Amniotic stem cell (primary cell): Measurements from ENCODE around the gene RBBP5.
A peak's percentile ranks its signal among the peaks of the same experiment; 100 is the strongest.
"Not testable (repeated sequence)": the region's sequence is repeated elsewhere in the genome, so short reads cannot be mapped to it uniquely, and the experiment has no call there.

Experiments used
- DNase-seq: peaks from one replicate; lab custom pipeline; 2025; lab: John Stamatoyannopoulos, UW

Gene RBBP5, protein sequence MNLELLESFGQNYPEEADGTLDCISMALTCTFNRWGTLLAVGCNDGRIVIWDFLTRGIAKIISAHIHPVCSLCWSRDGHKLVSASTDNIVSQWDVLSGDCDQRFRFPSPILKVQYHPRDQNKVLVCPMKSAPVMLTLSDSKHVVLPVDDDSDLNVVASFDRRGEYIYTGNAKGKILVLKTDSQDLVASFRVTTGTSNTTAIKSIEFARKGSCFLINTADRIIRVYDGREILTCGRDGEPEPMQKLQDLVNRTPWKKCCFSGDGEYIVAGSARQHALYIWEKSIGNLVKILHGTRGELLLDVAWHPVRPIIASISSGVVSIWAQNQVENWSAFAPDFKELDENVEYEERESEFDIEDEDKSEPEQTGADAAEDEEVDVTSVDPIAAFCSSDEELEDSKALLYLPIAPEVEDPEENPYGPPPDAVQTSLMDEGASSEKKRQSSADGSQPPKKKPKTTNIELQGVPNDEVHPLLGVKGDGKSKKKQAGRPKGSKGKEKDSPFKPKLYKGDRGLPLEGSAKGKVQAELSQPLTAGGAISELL

DNA sequence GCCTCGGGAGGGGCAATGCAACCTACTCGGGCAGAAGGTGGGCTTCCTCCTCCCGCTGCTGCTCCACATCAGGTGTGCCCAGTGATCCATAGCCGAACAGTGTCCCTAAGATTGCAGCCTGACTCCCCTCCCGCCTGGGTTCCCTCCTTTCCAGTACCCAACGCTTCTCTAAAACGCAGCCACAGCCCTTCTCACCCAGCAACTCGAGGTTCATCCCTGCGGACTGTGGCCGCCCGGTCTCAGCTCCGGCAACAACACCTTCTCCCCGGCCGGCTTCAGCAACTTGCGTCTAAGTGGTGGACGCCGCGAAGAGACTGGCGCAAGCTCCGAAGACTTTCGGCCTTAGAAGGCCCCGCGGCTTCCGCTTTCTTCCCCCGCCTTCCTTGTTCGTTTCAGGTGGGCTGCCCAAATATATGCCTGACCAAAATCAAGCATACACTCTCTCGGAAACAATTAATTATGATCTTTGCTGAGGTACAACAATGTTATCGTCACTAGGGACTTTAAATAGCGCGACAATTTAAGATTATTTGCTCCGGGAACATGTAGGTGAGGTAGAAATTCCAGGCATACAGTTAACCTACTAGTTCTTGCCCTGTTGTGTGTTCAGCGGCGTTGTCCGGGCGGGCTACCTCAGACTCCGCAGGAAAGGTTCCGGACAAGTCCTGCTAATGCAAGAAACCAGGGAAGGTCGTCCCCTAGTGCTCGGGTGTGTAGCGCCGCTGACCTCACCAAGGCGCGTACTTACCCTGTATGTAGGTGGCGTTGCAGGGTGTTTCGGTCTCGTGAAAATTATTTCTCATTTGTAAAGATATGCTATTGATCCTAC is at the start of gene RBBP5:
Gene RBBP5, minus strand, starts transcription at position 319 of the 829 bp plus-strand sequence. Its CDS starts 105 bp downstream, at position 214.
- peak; percentile 89 for DNase-seq

DNA sequence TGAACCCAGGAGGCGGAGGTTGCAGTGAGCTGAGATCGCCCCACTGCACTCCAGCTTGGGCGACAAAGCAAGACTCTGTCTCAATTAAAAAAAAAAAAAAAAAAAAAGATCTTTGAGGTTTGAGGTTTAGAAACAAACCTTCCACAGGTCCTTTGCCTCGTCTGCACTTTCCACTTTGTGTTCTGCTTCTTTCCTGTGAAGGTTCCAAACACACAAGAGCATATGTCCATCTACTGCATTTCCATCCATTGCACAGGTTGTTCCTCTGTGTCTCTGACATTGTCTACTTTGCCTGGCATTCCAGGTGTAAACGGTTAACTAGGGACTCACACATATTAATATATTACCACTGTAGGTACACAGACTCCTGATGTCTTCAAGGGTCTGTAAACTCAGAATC is 49.6 kb upstream of the RBBP5 start:
- no peak for DNase-seq

DNA sequence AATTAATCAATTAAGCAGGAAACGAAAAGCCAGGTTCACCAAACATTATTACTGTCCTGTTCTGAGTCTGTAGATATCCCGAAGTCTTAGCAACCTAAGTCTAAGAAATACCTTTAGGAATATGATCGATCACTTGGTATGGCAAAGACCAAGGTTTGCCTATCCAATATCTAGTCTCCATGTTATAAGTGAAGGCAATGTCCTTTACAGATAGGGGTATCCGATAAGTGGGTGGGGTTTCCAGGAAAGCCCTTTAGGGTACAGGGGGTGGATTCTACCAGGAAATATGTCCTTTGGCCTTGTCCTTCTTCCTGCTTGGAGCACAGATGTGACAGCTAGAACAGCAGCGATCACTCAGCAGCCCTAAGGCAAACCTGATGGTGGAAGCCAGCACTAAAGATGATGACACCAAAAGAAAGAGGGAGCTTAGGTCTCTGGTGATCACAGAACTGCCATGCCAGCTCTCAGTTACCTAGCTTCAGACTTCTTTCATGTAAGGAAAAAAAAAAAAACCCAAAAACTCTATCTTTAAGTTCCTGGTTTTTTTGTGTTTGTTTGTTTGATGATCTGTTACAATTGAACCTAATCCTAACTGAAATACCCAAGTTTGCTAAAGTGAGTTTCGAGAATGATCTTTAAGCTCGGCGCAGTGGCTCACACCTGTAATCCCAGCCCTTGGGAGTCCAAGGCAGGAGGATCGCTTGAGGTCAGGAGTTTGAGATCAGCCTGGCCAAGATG is 48.9 kb upstream of the RBBP5 start:
- no peak for DNase-seq

DNA sequence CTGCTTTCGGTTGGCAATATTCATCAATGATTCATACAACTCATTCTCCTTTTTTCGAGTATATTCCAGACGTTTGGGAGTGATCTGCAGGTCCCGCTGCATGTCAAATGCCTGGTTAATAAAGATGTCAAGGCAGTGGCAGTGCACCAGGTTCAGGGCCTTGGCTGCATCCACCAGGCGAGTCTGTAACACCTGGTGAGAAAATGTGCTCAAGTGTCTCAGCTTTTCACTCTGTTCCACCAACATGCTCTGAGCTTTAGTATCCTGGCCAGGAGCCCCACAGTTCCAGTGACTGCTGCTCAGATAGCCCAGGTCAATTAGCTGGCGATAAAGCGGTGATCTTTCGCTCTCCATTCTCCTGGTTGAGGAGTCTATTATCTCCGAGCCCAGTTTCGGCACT is 47.5 kb upstream of the RBBP5 start:
- no peak for DNase-seq

DNA sequence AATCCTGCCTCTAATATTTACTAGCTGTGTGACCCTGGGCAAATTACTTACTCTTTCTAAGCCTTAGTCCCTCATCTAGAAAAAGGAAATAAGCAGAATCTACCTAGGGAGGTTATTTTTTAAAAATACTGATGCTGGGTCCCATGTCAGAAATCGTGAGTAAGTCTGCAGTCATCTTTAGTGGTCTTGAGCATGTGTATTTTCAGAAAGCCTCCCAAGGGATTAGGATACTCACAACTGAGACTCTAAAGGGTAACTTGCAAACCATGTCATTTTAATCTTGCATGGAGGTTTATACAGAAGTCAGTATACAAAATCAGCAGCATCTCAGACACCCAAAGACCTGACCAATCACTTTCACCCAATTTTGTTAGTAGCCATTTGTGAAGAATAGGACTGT is 46.5 kb upstream of the RBBP5 start:
- no peak for DNase-seq

DNA sequence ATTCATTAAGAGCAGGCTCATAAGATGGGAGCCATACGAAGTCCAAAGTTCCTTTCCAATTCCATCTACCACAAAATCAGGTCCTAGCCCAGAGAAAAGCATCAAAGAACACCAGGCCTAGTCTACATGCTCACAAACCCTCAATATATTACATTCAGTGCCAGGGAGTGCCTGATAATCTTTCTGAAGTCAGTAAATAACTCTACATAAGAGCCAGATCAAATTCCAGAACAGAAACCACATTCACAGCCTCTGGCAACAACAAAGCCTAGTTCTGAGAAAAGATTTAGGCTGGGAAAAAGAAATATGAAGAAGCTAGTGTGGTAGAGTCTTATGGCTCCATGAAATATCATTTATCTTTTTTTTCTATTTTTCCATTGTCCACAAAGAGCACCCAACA is 40.5 kb upstream of the RBBP5 start:
- DNase-seq, result no peak

DNA sequence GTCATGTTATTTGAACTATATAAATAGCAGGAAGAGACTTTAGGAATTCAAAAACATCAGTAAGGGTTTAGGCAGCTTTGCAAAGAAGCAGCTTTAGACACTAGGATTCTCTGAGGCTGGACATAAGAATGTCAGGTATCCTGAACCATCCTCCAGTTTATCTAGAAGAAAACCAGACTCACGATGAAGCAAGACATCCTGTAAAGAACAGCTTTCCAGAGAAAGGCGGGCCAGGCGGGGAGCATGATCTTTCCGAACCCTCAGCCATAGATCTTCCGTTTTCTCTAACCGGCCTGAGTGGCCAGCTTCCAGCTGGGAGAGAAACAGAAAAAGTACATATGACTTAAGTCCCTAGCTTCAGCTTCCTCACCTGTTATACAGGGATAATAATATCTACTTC is 39.3 kb upstream of the RBBP5 start:
- DNase-seq, result no peak

DNA sequence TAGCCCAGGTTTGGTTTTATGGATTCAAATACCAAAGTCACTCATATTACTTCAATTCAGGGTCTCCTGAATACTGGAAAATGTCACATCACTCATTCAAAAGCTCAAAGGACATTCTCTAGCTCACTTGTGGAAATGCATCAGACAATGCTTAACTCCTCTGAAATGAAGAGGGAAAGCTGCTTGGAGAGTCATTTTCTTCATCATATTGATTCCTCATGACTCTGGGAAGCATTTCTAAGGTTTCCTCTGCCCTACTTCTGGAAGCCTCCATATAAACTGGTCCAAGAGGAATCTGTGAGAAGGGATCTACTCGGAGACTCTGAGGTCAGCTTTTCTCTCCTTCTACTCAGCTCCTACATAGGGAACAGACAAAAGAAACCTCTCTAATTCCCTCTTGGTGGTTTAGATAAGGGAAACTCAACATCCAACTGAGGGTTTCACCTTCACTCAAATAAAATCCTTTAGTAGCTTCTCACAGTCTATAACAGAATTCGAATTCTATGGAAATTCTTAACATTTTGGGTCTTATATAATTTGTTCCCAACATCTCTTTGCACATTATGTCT is 36.4 kb upstream of the RBBP5 start:
- no peak for DNase-seq

DNA sequence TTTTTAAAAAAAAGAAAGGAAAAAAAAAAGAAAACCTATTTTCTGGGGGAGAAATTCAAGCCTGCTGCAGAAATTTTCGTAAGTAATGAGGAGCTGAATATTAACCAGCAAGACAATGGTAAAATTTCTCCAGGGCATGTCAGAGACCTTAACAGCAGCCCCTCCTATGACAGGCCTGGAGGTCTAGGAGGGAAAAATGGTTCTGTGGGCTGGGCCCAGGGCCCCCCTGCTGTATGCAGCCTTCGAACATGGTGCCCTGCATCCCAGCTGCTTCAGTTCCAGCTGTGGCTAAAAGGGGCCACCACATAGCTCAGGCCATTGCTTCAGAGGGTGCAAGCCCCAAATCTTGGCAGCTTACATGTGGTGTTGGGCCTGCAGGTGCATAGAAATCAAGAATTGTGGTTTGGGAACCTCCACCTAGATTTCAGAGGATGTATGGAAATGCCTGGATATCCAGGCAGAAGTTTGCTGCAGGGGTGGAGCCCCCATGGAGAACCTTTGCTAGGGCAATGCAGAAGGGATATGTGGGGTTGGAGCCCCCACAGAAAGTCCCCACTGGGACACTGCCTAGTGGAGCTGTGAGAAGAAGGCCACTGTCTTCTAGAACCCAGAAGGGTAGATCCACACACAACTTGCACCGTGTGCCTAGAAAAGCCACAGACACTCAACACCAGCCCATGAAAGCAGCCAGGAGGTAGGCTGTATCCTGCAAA is 34.0 kb upstream of the RBBP5 start:
- not testable (repeated sequence) for DNase-seq

DNA sequence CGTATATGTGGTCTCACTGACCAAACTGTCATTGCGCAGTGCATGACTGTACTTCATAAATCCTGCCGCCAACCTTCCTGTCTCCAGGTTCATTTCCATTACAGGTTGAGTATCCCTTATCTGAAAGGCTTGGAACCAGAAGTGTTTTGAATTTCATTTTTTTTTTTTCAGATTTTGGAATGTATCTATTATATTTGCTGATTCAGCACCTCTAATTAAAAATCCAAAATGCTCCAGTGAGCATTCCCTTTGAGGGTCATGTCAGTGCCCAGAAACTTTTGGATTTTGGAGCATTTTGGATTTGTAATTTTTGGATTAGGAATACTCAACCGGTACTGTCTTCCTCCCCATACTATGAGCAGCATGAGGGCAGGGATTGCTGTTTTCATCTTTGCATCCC is 30.7 kb upstream of the RBBP5 start:
- no peak for DNase-seq

DNA sequence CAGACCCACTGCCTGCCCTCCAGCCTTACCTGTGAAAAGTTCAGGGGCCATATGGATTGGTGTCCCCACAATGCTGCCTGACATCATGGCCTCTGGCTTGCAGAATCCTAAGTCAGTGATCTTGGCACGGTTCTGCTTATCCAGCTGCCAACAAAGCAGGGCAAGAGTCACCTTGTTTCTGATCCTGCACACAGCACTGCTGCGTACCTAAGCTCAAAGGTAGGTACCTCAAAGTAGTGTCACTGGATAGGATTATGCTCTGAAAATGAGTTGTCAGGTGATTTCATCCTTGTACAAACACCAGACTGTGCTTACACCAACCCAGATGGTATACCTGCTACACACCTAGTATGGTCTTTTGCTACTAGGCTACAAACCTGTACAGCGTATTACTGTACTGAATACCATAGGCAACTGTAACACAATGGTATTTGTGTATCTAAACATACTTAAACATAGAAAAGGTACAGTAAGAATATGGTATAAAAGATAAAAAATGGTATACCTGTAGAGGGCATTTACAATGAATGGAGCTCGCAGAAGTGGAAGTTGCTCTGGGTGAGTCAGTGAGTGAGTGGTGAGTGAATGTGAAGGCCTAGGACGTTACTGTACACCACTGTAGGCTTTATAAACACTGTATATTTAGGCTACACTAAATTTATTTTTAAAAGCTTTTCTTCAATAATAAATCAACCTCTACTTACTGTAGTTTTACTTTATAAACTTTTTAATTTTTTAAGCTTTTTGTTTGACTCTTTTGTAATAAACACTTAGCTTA is 29.1 kb upstream of the RBBP5 start:
- no peak for DNase-seq

DNA sequence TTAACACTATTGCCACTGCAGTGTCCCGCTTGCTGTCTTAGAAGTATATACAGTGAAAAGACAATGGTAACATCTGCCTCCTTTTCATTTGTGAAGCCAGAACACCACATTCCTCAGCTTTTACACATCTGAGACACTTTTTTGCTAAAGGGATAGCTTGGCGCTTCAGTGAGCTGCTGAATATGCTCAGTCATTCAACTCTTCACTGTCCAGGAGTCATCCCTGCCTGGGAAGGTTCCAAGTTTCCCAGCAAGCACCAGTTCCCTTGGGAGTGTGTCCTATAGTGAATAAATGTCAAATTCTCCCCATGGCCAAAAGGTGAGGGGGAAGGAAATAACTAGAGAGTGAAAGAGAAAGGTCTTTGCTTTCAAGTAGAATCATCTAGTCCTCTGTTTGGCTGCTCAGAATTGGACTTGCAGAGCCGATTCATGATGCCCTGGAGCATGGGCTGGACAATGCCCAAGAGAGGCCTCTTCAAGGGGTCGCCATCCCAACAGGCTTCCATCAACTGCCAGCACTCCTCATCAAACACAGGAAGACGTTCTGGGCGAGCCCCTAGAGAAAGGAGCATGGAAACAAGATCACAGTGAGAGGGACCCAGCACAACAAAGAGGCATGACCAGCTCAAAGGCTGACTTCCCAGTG is 25.5 kb upstream of the RBBP5 start:
- DNase-seq, result peak; percentile 25

DNA sequence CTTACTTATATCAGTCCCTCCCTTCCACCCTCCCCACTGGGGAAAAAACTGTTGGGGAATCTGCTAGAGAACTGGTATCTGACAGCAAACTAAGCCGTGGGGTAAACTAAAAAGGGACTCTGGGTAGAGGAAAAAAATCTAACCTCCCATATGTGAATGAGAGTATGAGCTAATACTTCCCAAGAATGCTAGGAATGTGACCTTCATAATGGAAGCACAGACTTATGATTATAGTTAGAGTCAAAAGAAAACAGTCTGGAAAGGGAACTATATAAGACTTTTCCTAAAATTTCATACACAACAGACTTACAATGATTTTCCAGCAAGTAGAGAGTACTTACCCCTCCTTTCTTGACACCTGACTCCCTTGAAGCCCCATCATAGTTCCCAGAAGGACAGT is 23.0 kb upstream of the RBBP5 start:
- no peak for DNase-seq

DNA sequence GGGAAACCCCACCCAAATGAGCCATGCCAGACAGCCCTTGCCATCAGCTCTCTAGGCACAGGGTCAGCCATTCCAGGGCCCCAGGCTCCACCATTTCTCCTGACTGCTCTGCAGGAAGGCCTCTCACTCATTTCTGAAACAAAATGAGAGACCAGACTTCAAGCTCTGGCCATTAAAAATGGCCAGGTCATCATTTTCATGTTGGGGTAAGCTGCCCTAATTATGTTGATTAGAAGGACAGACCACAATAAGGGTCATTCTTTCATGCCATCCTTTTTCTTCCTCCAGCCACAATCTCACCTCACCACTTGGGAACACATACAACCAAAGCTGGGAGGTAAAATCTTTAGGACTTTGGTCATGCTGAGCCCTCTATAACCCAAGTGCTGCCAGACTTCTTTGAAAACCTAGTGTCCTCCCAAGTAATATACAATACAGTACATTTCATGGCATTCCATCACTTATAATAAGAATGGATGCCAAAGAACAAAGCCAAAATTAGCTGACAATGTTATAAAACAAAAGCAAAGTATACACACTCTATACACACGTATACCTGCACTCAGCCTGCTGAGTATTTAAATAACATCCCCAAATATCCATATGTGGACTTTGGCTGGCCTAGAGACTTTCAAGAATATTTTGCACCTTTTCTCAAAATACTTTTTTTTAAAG is 22.4 kb upstream of the RBBP5 start:
- no peak for DNase-seq

DNA sequence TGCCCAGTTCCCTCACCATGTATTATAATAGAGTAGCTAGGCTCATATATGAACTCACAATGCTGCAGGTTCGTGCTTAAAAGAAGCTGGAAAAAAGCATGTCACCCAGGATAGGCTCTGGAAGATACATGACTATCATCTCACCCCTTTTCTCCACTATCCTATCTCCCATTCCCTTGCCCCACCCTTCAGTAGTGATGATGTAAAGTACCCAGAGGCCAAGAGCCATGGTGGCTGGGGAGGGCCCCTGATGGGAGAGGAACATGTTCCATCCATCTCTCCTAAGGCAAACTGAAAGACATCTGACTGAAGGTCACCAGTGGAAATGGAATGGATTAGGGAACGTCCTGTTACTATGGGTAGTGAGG is 20.3 kb upstream of the RBBP5 start:
- DNase-seq, result no peak

DNA sequence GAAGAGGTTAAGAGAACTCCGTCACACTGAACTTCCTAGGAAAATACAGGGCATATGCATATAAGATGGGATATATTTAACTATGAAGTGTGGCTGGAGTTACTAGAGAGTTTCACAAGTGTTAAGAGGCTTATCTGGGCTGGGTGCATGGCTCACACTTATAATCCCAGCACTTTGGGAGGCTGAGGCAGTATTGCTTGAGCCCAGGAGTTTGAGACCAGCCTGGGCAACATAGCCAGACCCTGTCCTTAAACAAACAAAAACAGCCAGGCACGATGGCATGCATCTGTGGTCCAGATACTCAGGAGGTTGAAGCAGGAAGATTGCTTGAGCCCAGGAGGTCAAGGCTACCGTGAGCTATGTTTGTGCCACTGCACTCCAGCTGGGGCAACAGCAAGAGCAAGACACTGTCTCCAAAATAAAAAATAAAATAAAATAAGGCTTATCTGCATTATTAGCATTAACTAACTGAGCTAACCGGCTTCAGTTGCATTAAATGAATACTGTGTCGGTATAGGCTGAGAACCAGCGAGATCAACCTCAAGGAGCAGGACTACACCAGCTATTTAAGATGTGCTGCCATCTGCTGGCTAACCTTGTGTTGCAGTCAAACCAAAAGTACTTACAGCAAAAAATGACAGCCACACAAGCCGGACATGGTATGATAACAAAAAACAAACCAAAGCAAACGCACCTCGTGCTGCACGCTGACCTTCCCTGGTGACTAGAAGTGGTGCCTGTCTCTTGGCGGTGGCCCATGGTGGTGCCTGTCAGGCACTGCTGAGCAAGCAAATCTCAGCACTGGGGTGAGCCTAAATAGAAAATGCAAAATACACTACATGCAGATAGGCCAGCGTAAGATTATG is 19.7 kb upstream of the RBBP5 start:
- DNase-seq, result peak; percentile 64

DNA sequence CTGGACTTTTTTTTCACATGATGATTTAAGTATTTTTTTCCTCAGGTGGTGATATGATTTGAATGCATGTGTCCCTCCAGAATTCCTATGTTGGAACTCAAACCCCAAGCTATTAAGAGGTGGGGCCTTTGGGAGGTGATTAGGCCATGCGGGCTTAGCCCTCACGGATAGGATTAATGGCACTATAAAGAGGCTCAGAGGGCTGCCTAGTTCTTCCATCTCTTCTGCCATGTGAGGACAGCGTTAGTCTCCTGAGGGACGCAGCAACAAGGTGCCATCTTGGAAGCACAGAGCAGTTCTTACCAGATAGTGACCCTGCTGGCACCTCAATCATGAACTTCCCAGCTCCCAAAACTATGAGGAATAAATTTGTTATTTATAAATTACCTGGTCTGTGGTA is 18.3 kb upstream of the RBBP5 start:
- no peak for DNase-seq

DNA sequence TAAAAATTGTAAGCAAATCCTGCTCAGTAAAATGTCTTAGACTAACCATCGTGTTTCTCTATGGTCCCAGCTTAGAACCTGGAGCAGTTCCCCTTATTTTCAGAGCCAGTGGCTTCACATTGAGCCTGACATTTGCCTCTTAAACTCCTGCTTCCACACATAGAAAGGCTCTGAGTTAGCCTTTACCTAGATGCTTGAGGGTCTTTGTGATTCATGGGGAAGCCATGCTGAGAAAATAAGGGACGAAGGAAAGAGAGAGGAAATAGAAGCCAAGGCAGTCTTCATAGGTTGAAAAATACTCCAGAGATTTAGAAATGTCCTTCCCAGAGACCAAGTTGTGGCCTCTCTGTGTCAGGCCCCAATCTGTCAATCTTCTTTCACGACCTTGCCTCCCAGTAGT is 16.1 kb upstream of the RBBP5 start:
- no peak for DNase-seq

DNA sequence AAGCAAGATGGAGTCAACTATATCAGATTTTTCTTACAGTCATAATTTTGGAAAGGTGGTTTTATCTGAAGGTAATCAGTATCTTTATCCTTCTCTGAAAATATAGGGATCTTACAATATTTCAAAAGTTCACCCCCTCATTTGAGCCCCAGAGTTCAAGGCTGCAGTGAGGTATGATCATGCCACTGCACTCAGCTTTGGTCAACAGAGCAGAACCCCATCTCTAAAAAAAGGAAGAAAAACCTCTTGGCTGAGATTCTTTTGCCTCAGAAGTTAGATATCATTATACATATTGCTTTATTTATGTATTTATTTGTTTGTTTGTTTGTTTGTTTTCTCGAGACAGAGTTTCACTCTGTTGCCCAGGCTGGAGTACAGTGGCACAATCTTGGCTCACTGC is 11.5 kb upstream of the RBBP5 start:
- DNase-seq, result no peak
